Neural cell (in vitro differentiated cells): ENCODE measurements around the gene ENTPD3.

Source experiments
- EZH2 ChIP-seq: fragments of 200-600, 300-800 bp; shearing (Covaris generic), sonication (generic); IDR thresholded peaks from 2 replicates; pipeline ENCODE4 v1.6.1; 2014; ENCODE audit warnings: antibody characterized with exemption, low read length, borderline replicate concordance, mild to moderate bottlenecking; ENCODE audit not compliant: insufficient read depth, poor library complexity, severe bottlenecking
- MXI1 ChIP-seq: fragments of 450-650 bp; conservative IDR thresholded peaks from 2 replicates; pipeline ENCODE4 v1.6.1; 2014; ENCODE audit warnings: antibody characterized with exemption, mild to moderate bottlenecking; ENCODE audit not compliant: poor library complexity, severe bottlenecking
- POLR2AphosphoS5 ChIP-seq: IDR thresholded peaks from 2 replicates; pipeline ENCODE4 v1.6.1; 2012
- RAD21 ChIP-seq: fragments of 450-650 bp; conservative IDR thresholded peaks from 2 replicates; pipeline ENCODE4 v1.6.1; 2014; ENCODE audit warnings: antibody characterized with exemption, mild to moderate bottlenecking, moderate library complexity
- TAF1 ChIP-seq: IDR thresholded peaks from 2 replicates; pipeline ENCODE4 v1.6.1; 2012; ENCODE audit warnings: low read depth
- TF ChIP-seq, protein P1 (sequence below): fragments of 450-650 bp; IDR thresholded peaks from 2 replicates; pipeline ENCODE4 v1.5.1; 2014; ENCODE audit warnings: antibody characterized with exemption, mild to moderate bottlenecking, moderate library complexity; ENCODE audit not compliant: poor library complexity, severe bottlenecking

DNA sequence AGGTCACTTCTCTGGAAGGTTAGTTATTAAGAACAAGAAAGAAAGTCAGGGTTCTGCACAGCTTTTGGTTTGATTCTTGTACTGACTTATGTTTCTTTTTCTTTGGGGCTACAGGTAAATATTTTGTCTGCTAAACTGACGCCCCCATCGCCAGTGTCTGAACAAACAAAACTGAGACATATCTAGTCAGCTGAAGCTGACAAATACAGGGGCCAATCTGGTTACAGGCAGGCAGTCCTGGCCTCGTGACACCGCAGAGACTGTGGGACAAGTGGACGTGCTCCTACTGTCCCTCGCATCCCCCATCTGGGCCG is 65.5 kb downstream of the ENTPD3 start:
- TF ChIP-seq, protein P1, sequence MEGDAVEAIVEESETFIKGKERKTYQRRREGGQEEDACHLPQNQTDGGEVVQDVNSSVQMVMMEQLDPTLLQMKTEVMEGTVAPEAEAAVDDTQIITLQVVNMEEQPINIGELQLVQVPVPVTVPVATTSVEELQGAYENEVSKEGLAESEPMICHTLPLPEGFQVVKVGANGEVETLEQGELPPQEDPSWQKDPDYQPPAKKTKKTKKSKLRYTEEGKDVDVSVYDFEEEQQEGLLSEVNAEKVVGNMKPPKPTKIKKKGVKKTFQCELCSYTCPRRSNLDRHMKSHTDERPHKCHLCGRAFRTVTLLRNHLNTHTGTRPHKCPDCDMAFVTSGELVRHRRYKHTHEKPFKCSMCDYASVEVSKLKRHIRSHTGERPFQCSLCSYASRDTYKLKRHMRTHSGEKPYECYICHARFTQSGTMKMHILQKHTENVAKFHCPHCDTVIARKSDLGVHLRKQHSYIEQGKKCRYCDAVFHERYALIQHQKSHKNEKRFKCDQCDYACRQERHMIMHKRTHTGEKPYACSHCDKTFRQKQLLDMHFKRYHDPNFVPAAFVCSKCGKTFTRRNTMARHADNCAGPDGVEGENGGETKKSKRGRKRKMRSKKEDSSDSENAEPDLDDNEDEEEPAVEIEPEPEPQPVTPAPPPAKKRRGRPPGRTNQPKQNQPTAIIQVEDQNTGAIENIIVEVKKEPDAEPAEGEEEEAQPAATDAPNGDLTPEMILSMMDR, result no peak
- TF ChIP-seq EZH2 (no peak), POLR2AphosphoS5 (no peak), TAF1 (no peak), MXI1 (no peak), RAD21 (no peak)
